HG02943 (cell line): ENCODE data around the gene METTL18.

Experiments used
- ATAC-seq: cut with Tn5 transposase; IDR thresholded peaks from one replicate; pipeline ENCODE4 v1.9.1; 2021; ENCODE audit warnings: mild to moderate bottlenecking, low read depth, moderate library complexity; ENCODE audit not compliant: unreplicated experiment

The METTL18 gene

GRCh38 chr1:169788402-169788801 lies 6.3 kb downstream of the METTL18 start:
- no peak for ATAC-seq

GRCh38 chr1:169786974-169787373 lies 7.7 kb downstream of the METTL18 start:
- no peak for ATAC-seq

GRCh38 chr1:169785267-169785666 lies 9.4 kb downstream of the METTL18 start:
- no peak for ATAC-seq

GRCh38 chr1:169784102-169784501 lies 10.6 kb downstream of the METTL18 start:
- ATAC-seq: no peak

- no peak for ATAC-seq
Measured at GRCh38 chr1:169782596-169782995, 12.1 kb downstream of the METTL18 start.

- no peak for ATAC-seq
Measured at GRCh38 chr1:169779970-169780369, 14.7 kb downstream of the METTL18 start.

- no peak for ATAC-seq
Measured at GRCh38 chr1:169779150-169779549, 15.6 kb downstream of the METTL18 start.

- ATAC-seq: no peak
Measured at GRCh38 chr1:169776440-169776839, 18.3 kb downstream of the METTL18 start.

- no peak for ATAC-seq
Measured at GRCh38 chr1:169768161-169768560, 26.5 kb downstream of the METTL18 start.

- no peak for ATAC-seq
Measured at GRCh38 chr1:169765580-169766331, 29.0 kb downstream of the METTL18 start.

- ATAC-seq: no peak
Measured at GRCh38 chr1:169764919-169765318, 29.8 kb downstream of the METTL18 start.

GRCh38 chr1:169762699-169763098 lies 32.0 kb downstream of the METTL18 start:
- ATAC-seq: no peak

GRCh38 chr1:169759038-169759437 lies 35.7 kb downstream of the METTL18 start:
- no peak for ATAC-seq

- no peak for ATAC-seq
Measured at GRCh38 chr1:169753549-169753948, 41.2 kb downstream of the METTL18 start.

- no peak for ATAC-seq
Measured at GRCh38 chr1:169750041-169750440, 44.7 kb downstream of the METTL18 start.

GRCh38 chr1:169746550-169746949 lies 48.2 kb downstream of the METTL18 start:
- no peak for ATAC-seq

GRCh38 chr1:169745015-169745861 lies 49.5 kb downstream of the METTL18 start:
- ATAC-seq: no peak
